ENCODE measurements around the gene HCFC1. TPM values are rescaled to one million over a fixed set of nuclear protein-coding genes. Genes with fewer than 3 reads are reported as not detected.

Gene HCFC1

DNA sequence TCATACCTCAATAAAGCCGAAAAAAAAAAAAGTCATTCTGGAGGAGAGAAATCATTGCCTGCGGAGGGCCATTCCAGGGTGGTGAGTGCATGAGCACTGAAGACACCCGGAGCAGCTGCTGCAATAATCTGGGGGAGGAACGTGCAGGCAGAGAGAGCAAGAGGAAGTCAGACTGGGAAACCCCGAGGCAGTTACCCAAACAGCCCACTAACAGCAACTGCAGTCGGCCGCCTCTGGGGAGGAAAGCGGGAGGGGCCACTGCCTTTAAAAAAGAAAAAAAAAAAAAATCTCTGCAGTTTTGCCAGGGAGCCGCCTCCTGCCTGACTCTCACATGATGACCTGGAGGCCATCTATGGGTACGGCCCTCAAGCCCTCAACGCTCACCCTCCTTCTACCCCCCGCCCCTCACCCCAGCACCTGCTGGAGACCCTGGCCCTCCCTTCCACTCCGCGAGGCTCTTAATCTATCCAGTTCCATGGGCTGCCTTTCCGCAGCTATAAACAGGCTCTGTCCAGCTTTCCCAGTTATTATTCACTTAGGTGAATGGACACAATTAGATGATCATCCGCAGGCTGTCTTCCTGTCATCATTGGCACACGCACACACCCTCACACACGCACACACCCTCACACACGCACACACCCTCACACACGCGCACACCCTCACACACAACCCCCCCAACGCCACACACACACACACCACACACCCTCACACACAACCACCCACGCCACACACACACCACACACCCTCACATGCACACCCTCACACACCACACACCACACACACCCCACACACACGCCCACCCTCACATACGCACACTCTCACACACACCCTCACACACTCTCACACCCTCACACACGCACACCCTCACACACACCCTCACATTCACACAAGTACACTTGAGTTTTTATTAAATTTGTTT is 70.5 kb downstream of the HCFC1 start:
- Histone ChIP-seq H3K4me1 (ENCODE audit: control insufficient read depth in 2 of 2, insufficient read depth in 1 of 2, low read depth in 1 of 2, low read length in 2 of 2) (peaks cover 3 to 10% of the 10 kb centered on the region in 2 donors), H2BK12ac (ENCODE audit: low read length) (no peak overlapping the region), H2AFZ (ENCODE audit: low read length) (peak overlapping the region; percentile 70), H3K23ac (ENCODE audit: low read depth, low read length, poor library complexity) (no peak overlapping the region), H2BK120ac (ENCODE audit: low read depth, low read length) (no peak overlapping the region), H3K79me1 (ENCODE audit: low read depth, low read length) (no peaks in the 10 kb centered on the region), H3K14ac (ENCODE audit: low read length) (no peak overlapping the region), H2AK5ac (ENCODE audit: low read depth, low read length) (no peak overlapping the region), H3K36me3 (replicated peaks in 1 of 2; ENCODE audit: control insufficient read depth in 2 of 2, insufficient read depth in 2 of 2, low read length in 2 of 2) (no peaks in the 10 kb centered on the region), H3K18ac (ENCODE audit: low read length) (no peak overlapping the region), H3K27ac (replicated peaks; ENCODE audit: low read length) (no peak overlapping the region), H3K9ac (ENCODE audit: low read depth, low read length, poor library complexity) (no peak overlapping the region), H4K8ac (ENCODE audit: low read depth, low read length) (peak overlapping the region; percentile 65), H3K4me2 (ENCODE audit: insufficient read depth, low read length, poor library complexity, severe bottlenecking) (peak overlapping the region; percentile 2), H3K27me3 (ENCODE audit: control insufficient read depth in 3 of 3, insufficient read depth in 3 of 3, low read depth in 1 of 3, low read length in 3 of 3) (peaks cover 0 to 44% (median 0%) of the 10 kb centered on the region in 3 experiments), H2BK15ac (ENCODE audit: low read length) (no peak overlapping the region), H3K4me3 (ENCODE audit: low read length in 2 of 2) (peak overlapping the region in 1 of 2 donors; percentile 34), H4K91ac (ENCODE audit: low read depth, low read length, poor library complexity) (no peak overlapping the region), H2BK5ac (ENCODE audit: low read length) (no peak overlapping the region), H3K4ac (ENCODE audit: low read length) (no peak overlapping the region), H3K9me3 (replicated peaks in 1 of 2; ENCODE audit: control insufficient read depth in 2 of 2, insufficient read depth in 1 of 2, low read depth in 1 of 2, low read length in 2 of 2) (no peaks in the 10 kb centered on the region)
- no peak for DNase-seq (ENCODE audit: low spot score)
- WGBS, 2 donors (ENCODE audit: extremely low coverage in 2 of 2, insufficient read length in 2 of 2, insufficient replicate concordance in 1 of 2), result 100% methylated on average over 2 of the region's 26 CpGs; no CpG with 5 or more reads in 1 of the 2 donors

- Histone ChIP-seq H3K9ac (ENCODE audit: low read depth, low read length, poor library complexity) (no peak overlapping the region), H3K14ac (ENCODE audit: low read length) (no peak overlapping the region), H4K91ac (ENCODE audit: low read depth, low read length, poor library complexity) (no peak overlapping the region), H2AK5ac (ENCODE audit: low read depth, low read length) (no peak overlapping the region), H2BK120ac (ENCODE audit: low read depth, low read length) (no peak overlapping the region), H2BK15ac (ENCODE audit: low read length) (no peak overlapping the region), H3K4me3 (ENCODE audit: low read length in 2 of 2) (no peak overlapping the region), H3K36me3 (replicated peaks in 1 of 2; ENCODE audit: control insufficient read depth in 2 of 2, insufficient read depth in 2 of 2, low read length in 2 of 2) (no peaks in the 10 kb centered on the region), H2AFZ (ENCODE audit: low read length) (no peak overlapping the region), H3K27ac (replicated peaks; ENCODE audit: low read length) (no peak overlapping the region), H3K4me2 (ENCODE audit: insufficient read depth, low read length, poor library complexity, severe bottlenecking) (no peak overlapping the region), H3K18ac (ENCODE audit: low read length) (no peak overlapping the region), H3K4ac (ENCODE audit: low read length) (no peak overlapping the region), H2BK12ac (ENCODE audit: low read length) (no peak overlapping the region), H3K27me3 (ENCODE audit: control insufficient read depth in 3 of 3, insufficient read depth in 3 of 3, low read depth in 1 of 3, low read length in 3 of 3) (peaks cover 0 to 40% (median 0%) of the 10 kb centered on the region in 3 experiments), H3K4me1 (ENCODE audit: control insufficient read depth in 2 of 2, insufficient read depth in 1 of 2, low read depth in 1 of 2, low read length in 2 of 2) (peaks cover 3 to 10% of the 10 kb centered on the region in 2 donors), H2BK5ac (ENCODE audit: low read length) (no peak overlapping the region), H3K23ac (ENCODE audit: low read depth, low read length, poor library complexity) (no peak overlapping the region), H3K9me3 (replicated peaks in 1 of 2; ENCODE audit: control insufficient read depth in 2 of 2, insufficient read depth in 1 of 2, low read depth in 1 of 2, low read length in 2 of 2) (no peaks in the 10 kb centered on the region), H4K8ac (ENCODE audit: low read depth, low read length) (no peak overlapping the region), H3K79me1 (ENCODE audit: low read depth, low read length) (no peaks in the 10 kb centered on the region)
- DNase-seq (ENCODE audit: low spot score), result no peak
Measured at GRCh38 chrX:153897899-153898298, 73.7 kb downstream of the HCFC1 start.

Small RNA genes within 50 kb of the gene (small RNA-seq; reads per million reads assigned to genes)
- not detected for gene MIR3202-1 (ENCODE audit: insufficient read depth)
